HEK293T (cell line): ENCODE results near the gene MROH7.

Source experiments
- CTCF ChIA-PET: fragments of 350-600 bp; formaldehyde crosslinking; extraction: SDS; loops from one replicate; lab custom pipeline; 2021; ENCODE audit warnings: antibody characterized with exemption, inconsistent platforms; lab: Yijun Ruan, JAX
- POLR2A ChIA-PET: fragments of 350-600 bp; formaldehyde crosslinking; extraction: SDS; loops from one replicate; lab custom pipeline; 2020; ENCODE audit warnings: antibody characterized with exemption, inconsistent platforms; lab: Yijun Ruan, JAX
- DNase-seq: peaks from one replicate; pipeline ENCODE4 v3.0.0; 2012; ENCODE audit warnings: mixed read lengths; ENCODE audit errors: extremely low spot score
- ARNT ChIP-seq: fragments of 450-650 bp; IDR thresholded peaks from 2 replicates; pipeline ENCODE4 v1.6.1; 2017; ENCODE audit warnings: mild to moderate bottlenecking
- BHLHE40 ChIP-seq: fragments of 450-650 bp; IDR thresholded peaks from 2 replicates; pipeline ENCODE4 v1.6.1; 2016; ENCODE audit warnings: mild to moderate bottlenecking, moderate library complexity, borderline replicate concordance
- CTBP1 ChIP-seq: fragments of 450-650 bp; IDR thresholded peaks from 2 replicates; pipeline ENCODE4 v1.6.1; 2016; ENCODE audit warnings: borderline replicate concordance
- ELF4 ChIP-seq: fragments of 450-650 bp; IDR thresholded peaks from 2 replicates; pipeline ENCODE4 v1.6.1; 2017; ENCODE audit warnings: antibody characterized with exemption
- FOXA1 ChIP-seq: fragments of 450-650 bp; IDR thresholded peaks from 2 replicates; pipeline ENCODE4 v1.6.1; 2016; ENCODE audit warnings: mild to moderate bottlenecking
- FOXK2 ChIP-seq: fragments of 450-650 bp; IDR thresholded peaks from 2 replicates; pipeline ENCODE4 v1.6.1; 2016; ENCODE audit warnings: mild to moderate bottlenecking
- FOXM1 ChIP-seq: fragments of 450-650 bp; IDR thresholded peaks from 2 replicates; pipeline ENCODE4 v1.6.1; 2017; ENCODE audit warnings: mild to moderate bottlenecking, borderline replicate concordance
- HDGF ChIP-seq: fragments of 450-650 bp; IDR thresholded peaks from 2 replicates; pipeline ENCODE4 v1.6.1; 2017; ENCODE audit warnings: antibody characterized with exemption, borderline replicate concordance
- L3MBTL2 ChIP-seq: fragments of 450-650 bp; conservative IDR thresholded peaks from 2 replicates; pipeline ENCODE4 v1.6.1; 2016; ENCODE audit warnings: mild to moderate bottlenecking
- LEF1 ChIP-seq: fragments of 450-650 bp; IDR thresholded peaks from 2 replicates; pipeline ENCODE4 v1.6.1; 2017; ENCODE audit warnings: mild to moderate bottlenecking, borderline replicate concordance
- NFRKB ChIP-seq: fragments of 450-650 bp; IDR thresholded peaks from 2 replicates; pipeline ENCODE4 v1.6.1; 2016; ENCODE audit warnings: mild to moderate bottlenecking, moderate library complexity
- PKNOX1 ChIP-seq: fragments of 450-650 bp; IDR thresholded peaks from 2 replicates; pipeline ENCODE4 v1.6.1; 2016
- SP1 ChIP-seq: fragments of 450-650 bp; IDR thresholded peaks from 2 replicates; pipeline ENCODE4 v1.6.1; 2017
- SUZ12 ChIP-seq: fragments of 450-650 bp; IDR thresholded peaks from 2 replicates; pipeline ENCODE4 v1.6.1; 2016; ENCODE audit warnings: mild to moderate bottlenecking
- TARDBP ChIP-seq: fragments of 450-650 bp; IDR thresholded peaks from 2 replicates; pipeline ENCODE4 v1.6.1; 2016
- ZNF384 ChIP-seq: fragments of 450-650 bp; IDR thresholded peaks from 2 replicates; pipeline ENCODE4 v1.6.1; 2016

The MROH7 gene

DNA sequence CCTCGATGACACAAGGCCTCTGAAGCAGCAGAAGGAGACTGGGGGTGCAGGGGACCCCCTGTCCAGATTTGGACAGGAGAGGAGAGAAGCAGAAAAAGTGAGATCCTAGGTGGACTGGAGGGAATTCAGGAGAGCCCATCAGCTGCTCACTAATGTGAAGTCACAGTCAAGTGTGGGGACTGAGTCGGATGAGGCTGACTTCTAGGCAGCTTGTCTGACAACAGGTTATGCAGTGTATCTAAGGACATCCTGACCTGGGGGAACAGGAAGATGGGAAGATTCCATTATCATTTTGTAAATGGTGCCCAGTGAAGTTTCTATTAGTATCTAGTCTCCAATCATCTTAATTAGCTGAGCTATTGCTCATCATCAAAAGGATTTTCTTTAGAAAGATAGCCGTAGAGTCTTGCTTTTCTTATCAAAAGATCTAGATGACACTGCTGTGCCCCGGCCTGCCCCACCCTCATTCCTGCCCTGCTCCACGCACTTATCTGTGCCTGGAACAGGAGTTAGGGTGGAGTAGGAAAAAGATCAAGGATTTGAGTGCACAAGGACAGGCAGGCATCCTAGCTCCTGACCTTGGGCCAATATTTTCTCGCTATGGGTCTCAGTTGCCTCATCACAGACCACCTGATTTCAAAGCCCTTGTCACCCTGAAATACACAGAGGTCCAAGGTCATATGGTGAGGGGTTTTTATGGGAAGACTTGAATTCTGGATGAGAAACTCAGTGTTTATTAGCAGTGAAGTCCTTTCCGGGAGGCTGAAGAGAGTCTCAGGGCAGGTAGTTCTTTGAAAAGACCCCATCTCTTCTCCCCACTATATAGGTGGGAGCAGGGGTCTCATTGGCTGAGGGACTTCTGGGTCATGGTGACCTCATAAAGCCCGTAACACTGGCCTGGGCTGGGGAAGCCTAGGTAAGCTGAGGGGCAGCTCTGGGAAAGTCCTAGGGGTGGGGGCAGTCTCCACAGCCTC, at the start of gene MROH7:
Gene MROH7 (plus strand): TSS at position 924 of the 974 bp plus-strand sequence. CDS start 11,141 bp downstream, outside the sequence.
- ChIA-PET POLR2A (no interaction called here), CTCF (no interaction called here)
- TF ChIP-seq ARNT, result no peak
- TF ChIP-seq LEF1, result no peak
- no peak for TF ChIP-seq FOXA1
- TF ChIP-seq NFRKB, result no peak
- TF ChIP-seq PKNOX1, result no peak
- TF ChIP-seq BHLHE40, result no peak
- no peak for TF ChIP-seq ELF4
- TF ChIP-seq TARDBP, result no peak
- no peak for TF ChIP-seq SP1
- no peak for TF ChIP-seq CTBP1
- no peak for TF ChIP-seq FOXM1
- TF ChIP-seq HDGF, result no peak
- no peak for TF ChIP-seq SUZ12
- no peak for TF ChIP-seq FOXK2
- peak; percentile 8 for DNase-seq

- ChIA-PET CTCF (no interaction called here), POLR2A (no interaction called here)
- no peak for TF ChIP-seq ZNF384
- no peak for TF ChIP-seq ELF4
- no peak for DNase-seq
These were observed 47.9 kb upstream of the MROH7 start for GRCh38 chr1:54593571-54594160.

- TF ChIP-seq NFRKB (no peak), LEF1 (no peak), BHLHE40 (no peak), SUZ12 (no peak), CTBP1 (no peak), SP1 (no peak), FOXM1 (no peak), ZNF384 (no peak), ELF4 (no peak)
- CTCF ChIA-PET, result no interaction called here
- no peak for DNase-seq
- POLR2A ChIA-PET, result no interaction called here
These were observed 47.1 kb upstream of the MROH7 start for GRCh38 chr1:54594463-54594862.

- ChIA-PET POLR2A (no interaction called here), CTCF (no interaction called here)
- no peak for DNase-seq
- TF ChIP-seq FOXM1, result no peak
- TF ChIP-seq FOXA1, result no peak
- no peak for TF ChIP-seq NFRKB
- TF ChIP-seq PKNOX1, result no peak
- TF ChIP-seq FOXK2, result no peak
- no peak for TF ChIP-seq SP1
- TF ChIP-seq LEF1, result no peak
- no peak for TF ChIP-seq TARDBP
- no peak for TF ChIP-seq L3MBTL2
- no peak for TF ChIP-seq CTBP1
- TF ChIP-seq ARNT, result no peak
- no peak for TF ChIP-seq ELF4
- TF ChIP-seq SUZ12, result no peak
- no peak for TF ChIP-seq ZNF384
- TF ChIP-seq HDGF, result no peak
- TF ChIP-seq BHLHE40, result no peak
These were observed 45.6 kb upstream of the MROH7 start for GRCh38 chr1:54595956-54596498.

GRCh38 chr1:54596756-54597155, 44.8 kb upstream of the MROH7 start:
- ChIA-PET CTCF (no interaction called here), POLR2A (no interaction called here)
- no peak for TF ChIP-seq NFRKB
- TF ChIP-seq FOXA1, result no peak
- no peak for TF ChIP-seq FOXM1
- TF ChIP-seq SUZ12, result no peak
- no peak for TF ChIP-seq ARNT
- TF ChIP-seq ZNF384, result no peak
- DNase-seq, result no peak

DNA sequence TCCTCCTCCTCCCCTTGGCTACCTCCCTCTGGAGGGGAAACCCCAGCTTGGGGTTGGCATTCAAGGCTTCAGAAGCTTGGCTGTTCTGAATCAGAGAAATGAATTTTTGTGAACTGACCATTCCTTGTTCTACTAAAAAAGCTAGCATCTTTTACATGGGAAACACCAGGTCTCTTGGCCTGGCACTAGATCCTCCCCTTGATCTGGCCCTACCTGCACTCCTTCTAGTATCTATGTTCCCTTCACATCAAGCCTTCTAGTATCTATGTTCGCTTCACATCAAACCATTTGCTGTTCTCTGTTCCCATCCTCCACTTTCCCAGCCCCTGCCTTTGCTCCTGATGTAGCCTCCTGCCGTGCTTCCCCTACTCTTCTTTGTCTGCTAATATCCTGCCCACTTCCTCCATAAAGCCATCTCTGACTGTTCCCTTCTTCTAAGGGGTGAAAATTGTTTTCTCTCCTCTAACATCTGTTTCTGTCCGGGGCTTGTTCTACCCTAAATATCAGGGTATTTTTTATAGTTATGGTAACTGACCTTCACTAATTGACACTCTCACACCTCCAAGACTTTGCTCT, 44.0 kb upstream of the MROH7 start:
- ChIA-PET POLR2A (no interaction called here), CTCF (no interaction called here)
- TF ChIP-seq SP1 (no peak), ARNT (no peak), SUZ12 (no peak), L3MBTL2 (no peak), PKNOX1 (no peak), ELF4 (no peak), LEF1 (no peak), ZNF384 (no peak), FOXM1 (no peak)
- no peak for DNase-seq
